HG03066 (cell line): ENCODE measurements around the gene DHX34.

ENCODE experiments used
- ATAC-seq: cut with Tn5 transposase; IDR thresholded peaks from one replicate; pipeline ENCODE4 v1.9.1; 2021; ENCODE audit warnings: low read depth; ENCODE audit not compliant: unreplicated experiment

DHX34 gene

GRCh38 chr19:47430041-47430802 lies 81.1 kb downstream of the DHX34 start:
- ATAC-seq, result no peak

- no peak for ATAC-seq
Observed at GRCh38 chr19:47432091-47432490, 83.0 kb downstream of the DHX34 start.
